ENCODE results near the gene FLNA.
"Not testable (repeated sequence)": the region's sequence is repeated elsewhere in the genome, so short reads cannot be mapped to it uniquely, and the experiment has no call there.

Gene FLNA

GRCh38 chrX:154358829-154359228 lies 15.6 kb downstream of the FLNA start:
- no peak for DNase-seq

- DNase-seq = no peak
Observed at GRCh38 chrX:154358011-154358410, 16.4 kb downstream of the FLNA start.

DNA sequence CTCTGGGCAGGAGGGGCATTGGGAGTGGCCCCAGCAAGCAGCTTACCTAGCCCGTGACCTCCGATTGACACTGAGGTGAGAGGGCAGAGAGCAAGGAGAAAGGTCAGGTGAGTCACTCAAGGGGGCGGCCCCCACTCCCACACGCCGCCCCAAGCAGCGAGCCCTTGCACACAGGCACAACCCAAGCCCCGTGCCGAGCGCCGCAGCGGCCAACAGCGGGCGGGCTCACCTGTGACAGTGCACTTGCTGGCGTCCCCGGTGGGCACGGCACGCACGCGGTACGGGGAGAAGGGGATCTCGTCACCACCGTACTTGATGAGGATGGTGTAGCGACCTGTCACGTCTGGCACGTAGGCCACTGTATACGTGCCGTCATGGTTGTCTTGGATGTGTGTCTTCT lies 17.2 kb downstream of the FLNA start:
- no peak for DNase-seq

GRCh38 chrX:154356596-154356995 lies 17.8 kb downstream of the FLNA start:
- DNase-seq = no peak

- DNase-seq = no peak
Observed at GRCh38 chrX:154355776-154356140, 18.7 kb downstream of the FLNA start.

GRCh38 chrX:154355094-154355775 lies 19.2 kb downstream of the FLNA start:
- DNase-seq = no peak

GRCh38 chrX:154354516-154354915 lies 19.9 kb downstream of the FLNA start:
- no peak for DNase-seq

DNA sequence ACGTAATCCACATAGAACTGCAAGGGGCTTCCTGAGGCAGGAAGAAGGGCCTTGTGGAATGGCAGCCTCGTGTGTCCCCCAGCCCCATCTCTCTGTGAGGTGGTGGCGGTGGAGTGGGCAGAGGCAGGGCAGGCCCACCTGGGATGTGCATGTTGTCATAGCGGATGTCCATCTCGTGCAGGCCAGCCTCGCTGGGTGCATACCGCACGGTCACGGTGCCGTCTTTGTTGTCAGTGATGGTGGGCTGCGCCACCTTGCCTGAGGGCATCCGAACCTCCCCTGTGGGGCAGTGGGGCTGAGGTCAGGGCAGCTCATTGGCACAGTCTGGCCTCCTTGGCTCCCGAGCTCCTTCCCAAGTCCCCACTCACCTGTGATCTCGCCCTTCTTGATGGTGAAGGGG lies 20.4 kb downstream of the FLNA start:
- DNase-seq = no peak

GRCh38 chrX:154353172-154353843 lies 21.1 kb downstream of the FLNA start:
- DNase-seq = no peak

- DNase-seq = no peak
Observed at GRCh38 chrX:154352466-154352865, 22.0 kb downstream of the FLNA start.

GRCh38 chrX:154352012-154352401 lies 22.4 kb downstream of the FLNA start:
- DNase-seq = no peak

DNA sequence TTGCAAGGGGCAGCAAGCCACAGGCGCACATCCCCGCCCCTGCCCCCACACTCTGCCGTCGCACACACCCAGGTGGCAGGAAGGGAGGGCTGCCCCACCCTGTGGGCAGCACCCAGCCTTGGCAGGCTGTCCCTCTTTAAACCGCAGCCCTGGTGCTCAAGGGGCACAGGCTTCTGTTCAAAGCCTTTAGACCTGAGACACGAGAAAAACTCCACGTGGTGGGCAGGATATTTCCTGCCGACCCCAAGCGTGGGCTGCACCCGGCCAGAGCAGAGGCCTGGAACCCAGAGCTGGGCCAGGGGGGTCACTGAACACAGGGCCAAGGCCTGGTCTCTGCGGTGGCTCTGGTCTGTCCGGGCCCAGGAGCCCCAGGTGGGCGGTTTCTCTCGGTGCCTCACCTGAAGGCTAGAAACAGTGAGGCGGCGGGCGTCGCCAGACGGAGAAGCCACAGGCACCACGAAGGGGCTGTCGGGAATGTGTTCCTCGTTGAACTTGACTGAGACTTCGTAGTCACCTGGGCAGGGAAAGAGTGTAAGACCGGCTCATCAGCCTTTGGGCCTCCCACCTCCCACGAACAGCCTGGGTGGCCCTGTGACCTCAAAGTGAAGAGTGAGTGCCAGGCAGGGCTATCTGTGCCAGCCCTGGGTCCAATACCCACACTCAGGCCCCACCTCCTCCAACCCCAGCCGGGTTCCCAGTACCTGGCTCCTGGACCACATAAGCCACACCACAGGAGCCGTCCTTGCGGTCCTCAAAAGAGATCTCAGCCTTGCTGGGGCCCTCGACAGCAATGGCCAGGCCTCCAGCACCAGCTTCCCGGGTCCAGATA lies 23.0 kb downstream of the FLNA start:
- DNase-seq = no peak

DNA sequence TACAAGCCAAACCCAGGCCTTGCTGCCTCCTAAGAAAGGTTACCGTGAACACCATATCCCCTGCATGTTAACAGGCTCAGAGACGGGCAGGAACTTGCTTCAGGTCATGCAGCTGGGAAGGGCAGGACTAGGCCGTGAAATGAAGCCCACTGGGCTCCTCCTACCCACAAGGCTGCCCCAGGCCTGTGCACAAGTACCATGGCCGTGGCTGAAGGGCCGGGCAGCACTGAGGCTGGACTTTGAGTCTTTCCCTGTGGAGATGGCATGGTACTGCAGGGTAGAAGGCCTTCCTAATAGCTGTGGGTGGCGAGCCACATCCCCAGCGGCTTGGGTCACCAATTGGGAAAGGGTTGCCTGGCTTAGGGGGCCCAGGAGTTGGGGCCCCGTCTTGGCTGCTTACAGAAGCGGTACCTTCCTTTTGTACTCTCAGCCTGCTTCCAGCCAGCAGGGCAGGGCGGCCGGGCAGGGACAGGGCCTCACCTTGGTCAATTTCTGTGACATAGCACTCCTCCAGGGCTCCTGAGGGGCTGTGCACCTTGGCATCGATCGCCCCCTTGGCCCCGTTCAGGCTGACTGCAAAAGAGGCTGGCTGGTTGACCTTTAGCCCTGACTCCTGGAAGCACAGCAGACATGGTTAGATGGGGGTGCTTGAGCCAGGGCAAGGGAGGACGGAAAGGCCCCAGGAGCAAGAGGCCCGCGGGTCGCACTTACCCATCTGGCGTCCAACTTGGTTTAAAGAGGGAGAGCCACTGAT lies 23.8 kb downstream of the FLNA start:
- DNase-seq = no peak

- no peak for DNase-seq
Observed at GRCh38 chrX:154349979-154350378, 24.5 kb downstream of the FLNA start.

DNA sequence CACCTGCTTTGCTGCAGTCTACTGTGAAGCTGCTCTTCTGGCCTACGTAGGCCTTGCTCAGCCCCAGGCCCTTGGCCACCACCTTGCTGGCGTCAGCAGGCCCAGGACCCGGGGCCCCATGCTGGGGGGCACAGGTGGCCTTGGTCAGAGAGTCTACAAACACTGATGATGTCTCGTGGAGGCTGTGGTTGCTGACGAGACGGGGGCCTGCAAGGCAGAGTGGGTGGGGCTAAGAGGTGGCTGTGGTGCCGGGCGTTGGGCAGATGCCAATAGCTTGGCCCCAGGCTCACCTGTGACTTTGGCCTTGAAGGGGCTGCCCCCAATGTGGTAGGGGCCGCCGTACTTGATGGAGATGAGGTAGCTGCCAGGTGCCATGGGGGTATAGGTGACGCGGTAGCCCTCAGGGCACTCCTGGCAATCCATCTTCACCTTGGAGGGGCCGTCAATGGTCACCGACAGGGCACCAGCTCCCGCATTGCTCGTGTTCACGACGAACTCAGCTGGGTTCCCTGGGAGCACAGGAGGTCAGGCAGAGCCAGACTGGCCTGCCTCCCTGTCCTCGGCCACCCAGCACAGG lies 25.0 kb downstream of the FLNA start:
- DNase-seq = no peak

- no peak for DNase-seq
Observed at GRCh38 chrX:154348646-154349358, 25.6 kb downstream of the FLNA start.

DNA sequence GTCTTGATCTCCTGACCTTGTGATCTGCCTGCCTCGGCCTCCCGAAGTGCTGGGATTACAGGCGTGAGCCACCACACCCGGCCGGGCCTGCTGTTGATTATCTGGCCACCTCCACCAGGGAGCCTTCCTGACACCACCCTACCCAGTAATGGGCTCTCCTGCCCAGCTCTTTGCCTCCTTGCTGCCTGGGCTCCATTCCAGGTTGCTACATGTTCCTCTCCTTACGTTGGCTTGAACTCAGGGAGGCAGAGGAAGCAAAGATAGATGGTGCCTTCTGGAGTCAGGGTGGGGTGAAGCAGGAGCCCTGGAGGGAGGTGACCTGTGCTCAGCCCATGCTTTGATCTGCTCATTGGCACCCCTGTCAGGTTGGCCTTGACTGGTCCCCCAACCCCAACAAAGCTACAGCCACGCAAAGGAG lies 26.3 kb downstream of the FLNA start:
- no peak for DNase-seq

DNA sequence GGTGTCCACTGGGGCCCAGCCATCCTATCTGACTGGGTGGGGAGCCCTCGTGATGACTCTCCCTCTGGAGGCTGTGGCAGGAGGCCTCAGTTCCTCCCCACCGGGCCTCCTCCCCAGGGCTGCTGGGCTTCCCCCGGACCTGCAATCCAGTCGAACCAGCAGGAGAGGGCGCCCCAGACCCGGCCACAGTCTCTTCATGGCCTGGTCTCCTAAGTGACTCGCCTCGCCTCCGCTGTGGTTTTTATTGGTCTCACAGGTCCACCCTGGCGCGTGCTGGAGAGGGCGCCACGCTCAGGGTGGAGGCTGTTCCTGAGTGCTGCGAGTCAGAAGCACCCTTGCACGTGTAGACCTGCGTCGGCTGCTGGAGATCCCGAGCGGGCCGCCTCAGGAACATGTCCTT lies 30.8 kb downstream of the FLNA start:
- DNase-seq = not testable (repeated sequence)

- not testable (repeated sequence) for DNase-seq
Observed at GRCh38 chrX:154343063-154343462, 31.4 kb downstream of the FLNA start.

DNA sequence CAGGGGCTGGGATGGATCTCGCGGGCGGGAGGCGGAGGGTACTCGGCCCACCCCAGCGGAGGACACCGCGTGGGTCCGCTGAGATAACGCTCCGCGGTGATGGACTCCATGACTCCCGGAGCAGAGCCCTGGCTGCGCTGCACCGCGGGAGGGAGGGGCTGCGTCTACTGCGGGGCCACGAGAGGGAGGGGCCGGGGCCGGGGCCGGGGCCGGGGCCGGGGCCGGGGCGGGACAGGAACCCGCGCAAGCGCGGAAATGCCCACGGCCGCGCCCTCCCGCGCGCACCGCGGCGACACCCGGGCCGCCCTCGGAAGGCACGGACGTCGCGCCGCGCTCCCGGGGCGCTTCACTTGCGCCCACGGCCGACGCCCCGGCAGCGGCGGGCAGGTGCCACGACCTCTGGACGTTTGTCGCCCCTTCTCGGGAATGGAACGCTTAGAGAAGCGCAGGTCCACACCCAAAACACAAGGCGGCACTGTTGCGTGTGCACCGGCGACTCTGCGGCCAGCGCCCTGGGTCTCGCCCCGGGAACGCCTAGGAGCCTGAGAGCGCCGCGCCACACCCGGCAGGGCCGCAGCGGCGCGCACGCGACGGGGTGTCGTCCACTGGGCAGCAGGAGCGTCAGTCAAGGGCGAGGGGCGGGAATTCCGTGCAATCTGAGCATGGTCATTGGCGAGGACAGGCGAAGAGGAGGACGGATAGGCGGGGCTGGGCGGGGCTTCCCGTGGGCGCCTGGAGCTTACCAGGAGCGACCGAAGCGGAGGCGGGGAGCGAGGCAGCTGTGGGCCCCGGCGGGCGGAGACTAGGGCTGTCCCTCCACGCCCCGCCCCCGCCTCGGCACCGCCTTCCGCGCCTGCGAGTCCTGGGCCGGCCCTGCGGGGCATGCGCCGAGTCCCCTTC lies 32.8 kb downstream of the FLNA start:
- not testable (repeated sequence) for DNase-seq

- DNase-seq = peak; percentile 60
Observed at GRCh38 chrX:154334496-154334895, 39.9 kb downstream of the FLNA start.
